MM.1S (cell line): ENCODE results near the gene STEAP2.

ENCODE experiments used
- CTCF ChIP-seq: fragments of 300-600 bp; sonication (generic); IDR thresholded peaks from 2 replicates; pipeline ENCODE4 v1.5.1; 2016; ENCODE audit warnings: antibody characterized with exemption, low read length, mixed read lengths
- EZH2 ChIP-seq: fragments of 300-600 bp; sonication (generic); optimal IDR thresholded peaks from 2 replicates; pipeline ENCODE3; 2017; ENCODE audit warnings: low read depth, mild to moderate bottlenecking, antibody characterized with exemption, low read length, mixed read lengths
- EZH2phosphoT487 ChIP-seq: fragments of 300-600 bp; sonication (generic); IDR thresholded peaks from 2 replicates; pipeline ENCODE4 v1.6.1; 2018; ENCODE audit warnings: antibody characterized with exemption, low read length

- TF ChIP-seq CTCF: no peak
- TF ChIP-seq EZH2phosphoT487: no peak
- no peak for TF ChIP-seq EZH2
These were observed 3.6 kb upstream of the STEAP2 start for GRCh38 chr7:90207956-90208355.
